ENCODE measurements around the gene WBP1L. TPM values are rescaled to one million over a fixed set of nuclear protein-coding genes. Genes with fewer than 3 reads are reported as not detected.

Gene WBP1L
- total and polyA plus RNA-seq, 2 of the 13 experiments (the other 11 are each of a cell fraction or from before 2014, with no cell fraction given) = 8.3 to 12.3 TPM

GRCh38 chr10:102814453-102814871, 70.7 kb downstream of the WBP1L start (continued):
- no peak for TF ChIP-seq KAT7 (CRISPR knock-in tag; IDR thresholded peaks at IDR 0.05; ENCODE audit: borderline replicate concordance)
- no peak for TF ChIP-seq ZNF577 (CRISPR knock-in tag; IDR thresholded peaks at IDR 0.05; ENCODE audit: borderline replicate concordance, low read depth)
- TF ChIP-seq ZNF614 (CRISPR knock-in tag; IDR thresholded peaks at IDR 0.05; ENCODE audit: borderline replicate concordance) = no peak
- no peak for TF ChIP-seq NR3C1 (CRISPR knock-in tag; IDR thresholded peaks at IDR 0.05)
- TF ChIP-seq ZNF33B (CRISPR knock-in tag; IDR thresholded peaks at IDR 0.05) = no peak
- TF ChIP-seq FOXO4 (CRISPR knock-in tag; conservative IDR thresholded peaks at IDR 0.05) = no peak
- 0 out of 2 replicates have a peak, but pooled peaks have one; percentile 47 for TF ChIP-seq ZNF709 (CRISPR knock-in tag; IDR thresholded peaks at IDR 0.05)
- TF ChIP-seq HNF1B (CRISPR knock-in tag; IDR thresholded peaks at IDR 0.05) = 0 out of 2 replicates have a peak, but pooled peaks have one; percentile 6
- TF ChIP-seq TFAP4 (IDR thresholded peaks at IDR 0.05; ENCODE audit: borderline replicate concordance, low read depth) = peak; percentile 85
- no peak for TF ChIP-seq ZFAT (CRISPR knock-in tag; conservative IDR thresholded peaks at IDR 0.05)
- no peak for TF ChIP-seq CREB3 (CRISPR knock-in tag; IDR thresholded peaks at IDR 0.05)
- TF ChIP-seq THRA (CRISPR knock-in tag; IDR thresholded peaks at IDR 0.05; ENCODE audit: borderline replicate concordance) = no peak
- peak; percentile 36; the same call in 1 of the 2 replicates for TF ChIP-seq SIN3A (IDR thresholded peaks at IDR 0.05; ENCODE audit: borderline replicate concordance, low read depth, low read length)
- no peak for TF ChIP-seq ZSCAN9 (CRISPR knock-in tag; IDR thresholded peaks at IDR 0.05; ENCODE audit: borderline replicate concordance)
- no peak for TF ChIP-seq ZFP1 (CRISPR knock-in tag; IDR thresholded peaks at IDR 0.05)
- TF ChIP-seq ZBTB10 (CRISPR knock-in tag; IDR thresholded peaks at IDR 0.05; ENCODE audit: borderline replicate concordance) = no peak
- no peak for TF ChIP-seq UBTF (CRISPR knock-in tag; IDR thresholded peaks at IDR 0.05)
- TF ChIP-seq STAT5B (CRISPR knock-in tag; IDR thresholded peaks at IDR 0.05) = no peak
- no peak for TF ChIP-seq HNF4A (CRISPR knock-in tag; IDR thresholded peaks at IDR 0.05)
